Measurements from ENCODE around the gene TK2. TPM values are rescaled to one million over a fixed set of nuclear protein-coding genes. Genes with fewer than 3 reads are reported as not detected.

Gene TK2
- total and polyA plus RNA-seq, 2 experiments from 2014 or later, result 1.8 to 4.2 TPM

GRCh38 chr16:66520406-66521170 is 29.3 kb downstream of the TK2 start (continued):
- TF ChIP-seq ZNF462 (CRISPR knock-in tag; IDR thresholded peaks at IDR 0.05), result no peak
- TF ChIP-seq CTCF (conservative IDR thresholded peaks at IDR 0.05; ENCODE audit: low read depth in 2 of 2), result no peak
- no peak for TF ChIP-seq NANOG (IDR thresholded peaks at IDR 0.05; ENCODE audit: borderline replicate concordance)

GRCh38 chr16:66519482-66520373 is 30.2 kb downstream of the TK2 start:
- no peaks in the 10 kb centered on the region for H3K4me1 ChIP-seq (ENCODE audit: insufficient read depth)
- peaks cover 21% of the 10 kb centered on the region for H3K4me1 Mint-ChIP-seq
- no peak overlapping the region for H3K27ac ChIP-seq (ENCODE audit: low read depth)
- no peaks in the 10 kb centered on the region for H4K20me1 ChIP-seq (replicated peaks; ENCODE audit: insufficient read depth)
- no peak overlapping the region for H3K4me2 ChIP-seq
- H3K36me3 ChIP-seq (ENCODE audit: insufficient read depth), result no peaks in the 10 kb centered on the region
- no peak for ATAC-seq
- H3K4me3 ChIP-seq, result no peak overlapping the region
- H3K36me3 Mint-ChIP-seq (ENCODE audit: low read depth), result peaks cover 11% of the 10 kb centered on the region; the same call in 2 of the 3 replicates
- TF ChIP-seq ZNF114 (CRISPR knock-in tag; IDR thresholded peaks at IDR 0.05) (no peak), EZH2phosphoT487 (IDR thresholded peaks at IDR 0.05; ENCODE audit: unreplicated experiment) (no peak), JUNB (IDR thresholded peaks at IDR 0.05; ENCODE audit: unreplicated experiment) (no peak), NANOG (IDR thresholded peaks at IDR 0.05; ENCODE audit: borderline replicate concordance) (no peak), POLR2AphosphoS5 (IDR thresholded peaks at IDR 0.05; ENCODE audit: low read depth) (no peak)
- no peaks in the 10 kb centered on the region for H3K9me2 ChIP-seq (ENCODE audit: insufficient read depth)
- H3F3A ChIP-seq (replicated peaks; ENCODE audit: low read depth), result no peaks in the 10 kb centered on the region
- no peaks in the 10 kb centered on the region for H3K9me3 Mint-ChIP-seq
- no peak for DNase-seq (ENCODE audit: low spot score)
- H3K79me2 ChIP-seq (replicated peaks; ENCODE audit: insufficient read depth), result no peaks in the 10 kb centered on the region
- H3K4me3 Mint-ChIP-seq, result no peak overlapping the region
- H2AFZ ChIP-seq, result no peak overlapping the region
- no peaks in the 10 kb centered on the region for H3K27me3 ChIP-seq (ENCODE audit: insufficient read depth)
- H3K27ac Mint-ChIP-seq, result no peak overlapping the region
- peaks cover 6% of the 10 kb centered on the region for H3K27me3 Mint-ChIP-seq (ENCODE audit: insufficient read depth, low read depth, poor library complexity)

Measured in GM23338 (cell line).